ENCODE data around the gene RRM2.

DNA sequence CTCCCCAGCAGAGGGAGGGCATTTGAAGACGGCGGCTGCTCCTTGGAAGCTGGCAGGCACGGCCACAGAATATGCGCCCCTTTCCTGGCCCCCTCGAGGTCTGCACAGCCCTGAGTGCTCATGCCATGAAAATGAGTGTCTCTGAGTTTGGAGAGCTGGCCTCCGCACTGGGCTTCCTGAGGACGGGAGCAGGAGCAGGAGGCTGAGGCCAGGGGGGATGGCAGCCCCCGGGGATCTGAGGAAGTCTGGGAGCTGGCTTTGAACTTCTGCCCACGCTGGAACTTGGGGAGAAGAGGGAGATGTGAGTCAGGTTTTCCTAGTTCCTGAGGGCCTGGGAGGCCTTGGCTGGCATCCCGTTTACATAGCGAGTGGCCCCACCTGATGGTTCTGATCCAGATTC lies 47.0 kb downstream of the RRM2 start:
- TF ChIP-seq, protein P1, sequence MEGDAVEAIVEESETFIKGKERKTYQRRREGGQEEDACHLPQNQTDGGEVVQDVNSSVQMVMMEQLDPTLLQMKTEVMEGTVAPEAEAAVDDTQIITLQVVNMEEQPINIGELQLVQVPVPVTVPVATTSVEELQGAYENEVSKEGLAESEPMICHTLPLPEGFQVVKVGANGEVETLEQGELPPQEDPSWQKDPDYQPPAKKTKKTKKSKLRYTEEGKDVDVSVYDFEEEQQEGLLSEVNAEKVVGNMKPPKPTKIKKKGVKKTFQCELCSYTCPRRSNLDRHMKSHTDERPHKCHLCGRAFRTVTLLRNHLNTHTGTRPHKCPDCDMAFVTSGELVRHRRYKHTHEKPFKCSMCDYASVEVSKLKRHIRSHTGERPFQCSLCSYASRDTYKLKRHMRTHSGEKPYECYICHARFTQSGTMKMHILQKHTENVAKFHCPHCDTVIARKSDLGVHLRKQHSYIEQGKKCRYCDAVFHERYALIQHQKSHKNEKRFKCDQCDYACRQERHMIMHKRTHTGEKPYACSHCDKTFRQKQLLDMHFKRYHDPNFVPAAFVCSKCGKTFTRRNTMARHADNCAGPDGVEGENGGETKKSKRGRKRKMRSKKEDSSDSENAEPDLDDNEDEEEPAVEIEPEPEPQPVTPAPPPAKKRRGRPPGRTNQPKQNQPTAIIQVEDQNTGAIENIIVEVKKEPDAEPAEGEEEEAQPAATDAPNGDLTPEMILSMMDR (IDR thresholded peaks at IDR 0.05): no peak
- TF ChIP-seq POLR2A (IDR thresholded peaks at IDR 0.05) (no peak), POLR2AphosphoS5 (IDR thresholded peaks at IDR 0.05) (no peak), EP300 (IDR thresholded peaks at IDR 0.05) (no peak)

All from upper lobe of left lung (tissue), 4 donors.